SJCRH30 (cell line): ENCODE measurements around the gene AKTIP. TPM values are rescaled to one million over a fixed set of nuclear protein-coding genes. Genes with fewer than 3 reads are reported as not detected.

ENCODE experiments used
- DNase-seq, 2 experiments: peaks; one replicate each; pipeline ENCODE4 v3.0.0-alpha.2; 2015 to 2020
- H3K27ac ChIP-seq: fragments of 250-450 bp; sonication (Bioruptor Pico); 2 replicates; pipeline ENCODE4 v1.5.1; 2020; ENCODE audit warnings: mild to moderate bottlenecking, moderate library complexity
- H3K27me3 ChIP-seq: fragments of 250-450 bp; sonication (Bioruptor Pico); 2 replicates; pipeline ENCODE4 v1.5.1; 2020; ENCODE audit warnings: mild to moderate bottlenecking, moderate library complexity
- H3K36me3 ChIP-seq: fragments of 250-450 bp; sonication (Bioruptor Pico); 2 replicates; pipeline ENCODE4 v1.5.1; 2020; ENCODE audit warnings: mild to moderate bottlenecking, moderate library complexity
- H3K4me1 ChIP-seq: fragments of 250-450 bp; sonication (Bioruptor Pico); 2 replicates; pipeline ENCODE4 v1.5.1; 2020; ENCODE audit warnings: mild to moderate bottlenecking, moderate library complexity
- H3K4me3 ChIP-seq: fragments of 250-450 bp; sonication (Bioruptor Pico); 2 replicates; pipeline ENCODE4 v1.5.1; 2020; ENCODE audit warnings: mild to moderate bottlenecking, moderate library complexity
- H3K9me3 ChIP-seq: fragments of 250-450 bp; sonication (Bioruptor Pico); replicated peaks from 2 replicates; pipeline ENCODE4 v1.5.1; 2020; ENCODE audit warnings: mild to moderate bottlenecking, moderate library complexity
- total RNA-seq: library from RNA; depleted of rRNA; stranded (reverse); fragments of >200 nt; shearing (Covaris generic); gene quantifications from 2 replicates; pipeline ENCODE4 v1.2.3, GENCODE V29; 2014

Gene AKTIP
- total RNA-seq, 1 experiment from 2014 or later: 15.8 TPM

- Histone ChIP-seq H3K4me3 (no peak overlapping the region), H3K27me3 (no peaks in the 10 kb centered on the region), H3K27ac (no peak overlapping the region), H3K9me3 (no peaks in the 10 kb centered on the region), H3K36me3 (no peaks in the 10 kb centered on the region), H3K4me1 (peaks cover 13% of the 10 kb centered on the region)
- no peak for DNase-seq
Observed at GRCh38 chr16:53506254-53506653, 3.2 kb upstream of the AKTIP start.

- Histone ChIP-seq H3K4me1 (peaks cover 6% of the 10 kb centered on the region), H3K36me3 (no peaks in the 10 kb centered on the region), H3K27me3 (no peaks in the 10 kb centered on the region), H3K27ac (peak overlapping the region; percentile 48; the same call in 1 of the 2 replicates), H3K9me3 (no peaks in the 10 kb centered on the region), H3K4me3 (peak overlapping the region; percentile 62)
- DNase-seq: peak; percentile 20 to 41
Observed at GRCh38 chr16:53504665-53505064, 1.7 kb upstream of the AKTIP start.

- Histone ChIP-seq H3K27me3 (no peaks in the 10 kb centered on the region), H3K27ac (peak overlapping the region; percentile 48), H3K4me1 (peaks cover 6% of the 10 kb centered on the region), H3K4me3 (peak overlapping the region; percentile 62), H3K36me3 (no peaks in the 10 kb centered on the region), H3K9me3 (no peaks in the 10 kb centered on the region)
- peak; percentile 68 to 74 for DNase-seq
Observed at GRCh38 chr16:53503991-53504663, 1.1 kb upstream of the AKTIP start.

- Histone ChIP-seq H3K27me3 (no peaks in the 10 kb centered on the region), H3K4me1 (peaks cover 6% of the 10 kb centered on the region), H3K4me3 (peak overlapping the region; percentile 87), H3K9me3 (no peaks in the 10 kb centered on the region), H3K36me3 (no peaks in the 10 kb centered on the region), H3K27ac (peak overlapping the region; percentile 37; the same call in 1 of the 2 replicates)
- DNase-seq: peak; percentile 100
Observed at GRCh38 chr16:53503270-53503923, 388 bp upstream of the AKTIP start.

- no peak for DNase-seq
- no peaks in the 10 kb centered on the region for H3K27me3 ChIP-seq
- H3K36me3 ChIP-seq: no peaks in the 10 kb centered on the region
- H3K27ac ChIP-seq: no peak overlapping the region
- H3K4me3 ChIP-seq: no peak overlapping the region
- H3K9me3 ChIP-seq: no peaks in the 10 kb centered on the region
- H3K4me1 ChIP-seq: peaks cover 6% of the 10 kb centered on the region
Observed at GRCh38 chr16:53501216-53501859, 1.7 kb downstream of the AKTIP start.

GRCh38 chr16:53498984-53499383, 4.0 kb downstream of the AKTIP start:
- H3K27ac ChIP-seq: no peak overlapping the region
- H3K9me3 ChIP-seq: no peaks in the 10 kb centered on the region
- H3K27me3 ChIP-seq: no peaks in the 10 kb centered on the region
- peaks cover 10% of the 10 kb centered on the region; the same call in 1 of the 2 replicates for H3K36me3 ChIP-seq
- H3K4me1 ChIP-seq: no peaks in the 10 kb centered on the region; the same call in 1 of the 2 replicates
- DNase-seq: no peak
- no peak overlapping the region for H3K4me3 ChIP-seq

- Histone ChIP-seq H3K27ac (no peak overlapping the region), H3K27me3 (no peaks in the 10 kb centered on the region), H3K4me3 (no peak overlapping the region), H3K36me3 (peaks cover 30% of the 10 kb centered on the region), H3K4me1 (no peaks in the 10 kb centered on the region), H3K9me3 (no peaks in the 10 kb centered on the region)
- no peak for DNase-seq
Observed at GRCh38 chr16:53495325-53495724, 7.7 kb downstream of the AKTIP start.

GRCh38 chr16:53494636-53495035, 8.4 kb downstream of the AKTIP start:
- H3K4me3 ChIP-seq: no peak overlapping the region
- no peak for DNase-seq
- H3K27ac ChIP-seq: no peak overlapping the region
- H3K27me3 ChIP-seq: no peaks in the 10 kb centered on the region
- no peaks in the 10 kb centered on the region for H3K4me1 ChIP-seq
- peaks cover 33% of the 10 kb centered on the region for H3K36me3 ChIP-seq
- H3K9me3 ChIP-seq: no peaks in the 10 kb centered on the region

- no peak for DNase-seq
- Histone ChIP-seq H3K9me3 (no peaks in the 10 kb centered on the region), H3K27me3 (no peaks in the 10 kb centered on the region), H3K36me3 (peaks cover 33% of the 10 kb centered on the region), H3K4me1 (no peaks in the 10 kb centered on the region), H3K4me3 (no peak overlapping the region), H3K27ac (no peak overlapping the region)
Observed at GRCh38 chr16:53492503-53492902, 10.5 kb downstream of the AKTIP start.

GRCh38 chr16:53489755-53490154, 13.3 kb downstream of the AKTIP start:
- no peak overlapping the region for H3K27ac ChIP-seq
- no peaks in the 10 kb centered on the region for H3K27me3 ChIP-seq
- DNase-seq: no peak
- H3K9me3 ChIP-seq: no peaks in the 10 kb centered on the region
- no peak overlapping the region for H3K4me3 ChIP-seq
- H3K4me1 ChIP-seq: no peaks in the 10 kb centered on the region
- H3K36me3 ChIP-seq: peaks cover 28% of the 10 kb centered on the region

GRCh38 chr16:53486230-53486629, 16.8 kb downstream of the AKTIP start:
- Histone ChIP-seq H3K4me3 (no peak overlapping the region), H3K27ac (no peak overlapping the region), H3K27me3 (no peaks in the 10 kb centered on the region), H3K36me3 (peaks cover 32% of the 10 kb centered on the region), H3K9me3 (no peaks in the 10 kb centered on the region), H3K4me1 (no peaks in the 10 kb centered on the region)
- no peak for DNase-seq

- H3K4me1 ChIP-seq: no peaks in the 10 kb centered on the region
- H3K4me3 ChIP-seq: no peak overlapping the region
- no peak for DNase-seq
- no peak overlapping the region for H3K27ac ChIP-seq
- peaks cover 40% of the 10 kb centered on the region for H3K36me3 ChIP-seq
- no peaks in the 10 kb centered on the region for H3K9me3 ChIP-seq
- H3K27me3 ChIP-seq: no peaks in the 10 kb centered on the region
Observed at GRCh38 chr16:53484542-53484941, 18.5 kb downstream of the AKTIP start.

GRCh38 chr16:53482123-53482522, 20.9 kb downstream of the AKTIP start:
- Histone ChIP-seq H3K27me3 (no peaks in the 10 kb centered on the region), H3K4me1 (no peaks in the 10 kb centered on the region), H3K36me3 (peaks cover 58% of the 10 kb centered on the region), H3K4me3 (no peak overlapping the region), H3K27ac (no peak overlapping the region), H3K9me3 (no peaks in the 10 kb centered on the region)
- DNase-seq: no peak

GRCh38 chr16:53480394-53480793, 22.6 kb downstream of the AKTIP start:
- DNase-seq: no peak
- Histone ChIP-seq H3K36me3 (peaks cover 63% of the 10 kb centered on the region), H3K9me3 (no peaks in the 10 kb centered on the region), H3K27ac (no peak overlapping the region), H3K4me1 (no peaks in the 10 kb centered on the region), H3K27me3 (no peaks in the 10 kb centered on the region), H3K4me3 (no peak overlapping the region)

GRCh38 chr16:53478965-53479364, 24.0 kb downstream of the AKTIP start:
- no peak overlapping the region for H3K27ac ChIP-seq
- H3K9me3 ChIP-seq: no peaks in the 10 kb centered on the region
- peaks cover 61% of the 10 kb centered on the region for H3K36me3 ChIP-seq
- no peaks in the 10 kb centered on the region for H3K4me1 ChIP-seq
- H3K27me3 ChIP-seq: no peaks in the 10 kb centered on the region
- no peak overlapping the region for H3K4me3 ChIP-seq
- DNase-seq: no peak
